Fibroblast of lung (primary cell): ENCODE data around the gene EML2. TPM values are rescaled to one million over a fixed set of nuclear protein-coding genes. Genes with fewer than 3 reads are reported as not detected.

Experiments
- DNase-seq, 2 donors: peaks; one replicate each; pipeline versions ENCODE4 v3.0.0 to v3.0.0-alpha.2; 2010; ENCODE audit warnings: low read depth in 2 of 2
- H2AFZ ChIP-seq: 2 replicates; pipeline ENCODE4 v1.5.1; 2012; ENCODE audit warnings: low read length, control low read depth, inconsistent platforms
- H3K27ac ChIP-seq: 2 replicates; pipeline ENCODE4 v1.5.1; 2011; ENCODE audit warnings: low read length, control low read depth; ENCODE audit not compliant: insufficient read depth
- H3K27me3 ChIP-seq: 2 replicates; pipeline ENCODE4 v1.5.1; 2011; ENCODE audit warnings: mild to moderate bottlenecking, low read length; ENCODE audit not compliant: control insufficient read depth, insufficient read depth
- H3K36me3 ChIP-seq: 2 replicates; pipeline ENCODE4 v1.5.1; 2011; ENCODE audit warnings: low read length; ENCODE audit not compliant: control insufficient read depth, insufficient read depth
- H3K4me1 ChIP-seq: 2 replicates; pipeline ENCODE4 v1.5.1; 2011; ENCODE audit warnings: low read length; ENCODE audit not compliant: control insufficient read depth, insufficient read depth; ENCODE audit errors: extremely low read depth
- H3K4me2 ChIP-seq: 2 replicates; pipeline ENCODE4 v1.5.1; 2011; ENCODE audit warnings: low read length, control low read depth; ENCODE audit not compliant: insufficient read depth; ENCODE audit errors: extremely low read depth
- H3K4me3 ChIP-seq, 4 experiments: fragments of 200-600 bp in 1 of 4; sonication (generic) in 1 of 4; replicated peaks in 1 of 4; 2 replicates each; pipeline ENCODE4 v1.5.1; 2011 to 2016; ENCODE audit warnings: low read length in 4 of 4, low read depth in 3 of 4, mild to moderate bottlenecking in 3 of 4, control low read depth in 2 of 4, inconsistent platforms in 1 of 4, mixed read lengths in 1 of 4; ENCODE audit not compliant: insufficient read depth in 1 of 4; ENCODE audit errors: control extremely low read depth in 1 of 4
- H3K79me2 ChIP-seq: 2 replicates; pipeline ENCODE4 v1.5.1; 2012; ENCODE audit warnings: mild to moderate bottlenecking, low read length, inconsistent platforms; ENCODE audit not compliant: control insufficient read depth, insufficient read depth
- H3K9ac ChIP-seq: 2 replicates; pipeline ENCODE4 v1.5.1; 2011; ENCODE audit warnings: mild to moderate bottlenecking, low read length, control low read depth; ENCODE audit not compliant: insufficient read depth
- H3K9me3 ChIP-seq: 2 replicates; pipeline ENCODE4 v1.5.1; 2012; ENCODE audit warnings: low read depth, low read length; ENCODE audit not compliant: control insufficient read depth, insufficient read depth
- H4K20me1 ChIP-seq: 2 replicates; pipeline ENCODE4 v1.5.1; 2011; ENCODE audit warnings: low read length; ENCODE audit not compliant: control insufficient read depth, insufficient read depth; ENCODE audit errors: extremely low read depth
- EZH2 ChIP-seq: IDR thresholded peaks from 2 replicates; pipeline ENCODE4 v1.5.1; 2012; ENCODE audit warnings: low read length, control low read depth, mild to moderate bottlenecking; ENCODE audit errors: missing control alignments
- polyA plus RNA-seq, 2 donors: library from polyadenylated mRNA; depleted of rRNA in 1 of 2; stranded (reverse) in 1 of 2; unstranded in 1 of 2; fragments of >200 nt; gene quantifications; 2 replicates each; pipeline ENCODE4 v1.2.1, GENCODE V29; 2011 to 2012; ENCODE audit warnings: missing spikeins in 1 of 2
- total RNA-seq: library from RNA; depleted of rRNA; stranded (reverse); fragments of >200 nt; gene quantifications from 2 replicates; pipeline ENCODE4 v1.2.1, GENCODE V29; 2014
- TF ChIP-seq, protein P1 (sequence below), 2 donors: IDR thresholded peaks in 1 of 2; conservative IDR thresholded peaks in 1 of 2; 1 replicate in 1 of 2; 2 replicates in 1 of 2; pipeline ENCODE4 v1.5.1; 2011 to 2012; ENCODE audit warnings: low read length in 2 of 2, control low read depth in 1 of 2, inconsistent platforms in 1 of 2, low read depth in 1 of 2, mild to moderate bottlenecking in 1 of 2

The EML2 gene
- total and polyA plus RNA-seq, 2 donors (not counting 1 experiment from before 2014, with no cell fraction given), result 11.2 to 69.9 TPM

DNA sequence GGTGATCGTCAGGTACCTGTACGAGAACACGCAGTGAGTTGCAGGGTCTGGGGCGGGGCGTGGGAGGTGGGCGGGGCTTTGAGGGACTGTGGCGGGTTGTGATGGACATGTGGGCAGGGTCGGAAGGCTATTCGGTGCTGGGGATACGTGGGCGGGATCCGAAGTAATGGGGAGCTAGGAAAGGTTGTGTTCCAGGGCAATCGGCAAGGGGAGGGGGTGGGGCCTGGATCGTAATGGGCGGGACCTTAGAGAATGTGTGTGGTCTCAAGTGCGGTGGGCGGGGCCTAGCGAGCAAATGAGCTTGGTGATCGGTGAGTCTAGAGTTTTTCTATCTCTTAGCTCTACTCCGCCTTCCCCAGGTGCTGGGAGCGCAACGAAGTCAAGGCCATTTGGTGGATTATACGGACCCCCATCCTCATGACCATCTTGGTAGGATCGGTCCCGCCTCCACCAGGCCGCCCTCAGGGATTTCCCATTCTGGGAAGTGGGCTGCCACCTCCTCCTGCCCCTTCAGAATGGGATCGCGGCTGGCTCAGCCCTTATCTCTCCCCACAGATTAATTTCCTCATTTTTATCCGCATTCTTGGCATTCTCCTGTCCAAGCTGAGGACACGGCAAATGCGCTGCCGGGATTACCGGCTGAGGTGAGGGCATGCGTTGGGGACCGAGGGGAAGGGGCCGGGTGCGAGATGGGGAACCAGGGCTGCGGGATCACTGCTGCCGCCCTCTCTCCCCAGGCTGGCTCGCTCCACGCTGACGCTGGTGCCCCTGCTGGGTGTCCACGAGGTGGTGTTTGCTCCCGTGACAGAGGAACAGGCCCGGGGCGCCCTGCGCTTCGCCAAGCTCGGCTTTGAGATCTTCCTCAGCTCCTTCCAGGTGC lies 38.4 kb upstream of the EML2 start:
- Histone ChIP-seq H3K4me2 (peak overlapping the region; percentile 48), H4K20me1 (no peaks in the 10 kb centered on the region), H3K9ac (no peak overlapping the region), H3K4me1 (peaks cover 4% of the 10 kb centered on the region), H2AFZ (no peak overlapping the region), H3K79me2 (no peaks in the 10 kb centered on the region), H3K36me3 (no peaks in the 10 kb centered on the region), H3K9me3 (no peaks in the 10 kb centered on the region), H3K27ac (no peak overlapping the region), H3K4me3 (peak overlapping the region; percentile 7 to 34 (median 13)), H3K27me3 (peaks cover 11% of the 10 kb centered on the region)
- DNase-seq, result peak; percentile 63 to 69
- no peak for TF ChIP-seq EZH2
- TF ChIP-seq, protein P1, sequence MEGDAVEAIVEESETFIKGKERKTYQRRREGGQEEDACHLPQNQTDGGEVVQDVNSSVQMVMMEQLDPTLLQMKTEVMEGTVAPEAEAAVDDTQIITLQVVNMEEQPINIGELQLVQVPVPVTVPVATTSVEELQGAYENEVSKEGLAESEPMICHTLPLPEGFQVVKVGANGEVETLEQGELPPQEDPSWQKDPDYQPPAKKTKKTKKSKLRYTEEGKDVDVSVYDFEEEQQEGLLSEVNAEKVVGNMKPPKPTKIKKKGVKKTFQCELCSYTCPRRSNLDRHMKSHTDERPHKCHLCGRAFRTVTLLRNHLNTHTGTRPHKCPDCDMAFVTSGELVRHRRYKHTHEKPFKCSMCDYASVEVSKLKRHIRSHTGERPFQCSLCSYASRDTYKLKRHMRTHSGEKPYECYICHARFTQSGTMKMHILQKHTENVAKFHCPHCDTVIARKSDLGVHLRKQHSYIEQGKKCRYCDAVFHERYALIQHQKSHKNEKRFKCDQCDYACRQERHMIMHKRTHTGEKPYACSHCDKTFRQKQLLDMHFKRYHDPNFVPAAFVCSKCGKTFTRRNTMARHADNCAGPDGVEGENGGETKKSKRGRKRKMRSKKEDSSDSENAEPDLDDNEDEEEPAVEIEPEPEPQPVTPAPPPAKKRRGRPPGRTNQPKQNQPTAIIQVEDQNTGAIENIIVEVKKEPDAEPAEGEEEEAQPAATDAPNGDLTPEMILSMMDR (conservative IDR thresholded peaks at IDR 0.05 in 1 of 2, IDR thresholded peaks at IDR 0.05 in 1 of 2; ENCODE audit: low read depth in 1 of 2, low read length in 2 of 2), result no peak

DNA sequence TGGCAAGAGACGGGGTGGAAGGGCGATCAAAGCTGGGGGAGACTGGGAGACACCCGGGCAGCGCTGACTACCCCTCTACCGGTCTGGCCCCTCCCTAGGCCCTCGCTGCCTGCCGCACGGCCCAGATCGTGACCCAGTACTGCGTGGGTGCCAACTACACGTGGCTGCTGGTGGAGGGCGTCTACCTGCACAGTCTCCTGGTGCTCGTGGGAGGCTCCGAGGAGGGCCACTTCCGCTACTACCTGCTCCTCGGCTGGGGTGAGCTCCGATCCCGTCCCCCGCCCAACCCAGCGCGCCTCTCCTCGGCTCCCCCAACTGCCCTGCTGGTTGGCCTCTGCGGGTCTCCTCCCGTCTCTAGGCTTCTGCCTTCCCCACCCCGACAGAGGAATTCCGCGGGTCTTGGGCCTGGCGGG lies 37.7 kb upstream of the EML2 start:
- H3K27me3 ChIP-seq, result peaks cover 11% of the 10 kb centered on the region
- H3K79me2 ChIP-seq, result no peaks in the 10 kb centered on the region
- H3K4me1 ChIP-seq, result peaks cover 4% of the 10 kb centered on the region
- no peaks in the 10 kb centered on the region for H3K36me3 ChIP-seq
- H3K4me2 ChIP-seq, result peak overlapping the region; percentile 13
- no peaks in the 10 kb centered on the region for H4K20me1 ChIP-seq
- no peaks in the 10 kb centered on the region for H3K9me3 ChIP-seq
- no peak for DNase-seq
- H3K4me3 ChIP-seq, result no peak overlapping the region
- no peak overlapping the region for H3K27ac ChIP-seq
- peak overlapping the region; percentile 13 for H2AFZ ChIP-seq
- H3K9ac ChIP-seq, result no peak overlapping the region
- TF ChIP-seq, protein P1 (conservative IDR thresholded peaks at IDR 0.05 in 1 of 2, IDR thresholded peaks at IDR 0.05 in 1 of 2; ENCODE audit: low read depth in 1 of 2, low read length in 2 of 2), result no peak
- no peak for TF ChIP-seq EZH2

DNA sequence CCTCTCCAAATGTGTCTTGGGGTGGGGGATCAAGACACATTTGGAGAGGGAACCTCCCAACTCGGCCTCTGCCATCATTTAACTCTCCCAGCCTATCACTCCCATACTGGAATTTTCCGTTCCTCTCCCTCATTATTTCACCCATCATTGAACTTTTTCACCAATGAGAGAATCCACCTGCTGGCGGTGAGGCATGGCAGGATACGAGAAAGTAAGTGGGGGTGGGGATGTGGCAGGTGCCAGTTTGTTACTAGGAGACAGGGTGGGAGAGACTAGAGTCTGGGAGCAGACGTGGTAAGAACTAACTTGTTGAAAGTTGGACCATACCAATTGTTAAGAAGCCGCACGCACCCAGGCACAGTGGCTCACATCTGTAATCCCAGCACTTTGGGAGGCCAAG lies 35.7 kb upstream of the EML2 start:
- H3K4me1 ChIP-seq, result peaks cover 4% of the 10 kb centered on the region
- no peaks in the 10 kb centered on the region for H3K9me3 ChIP-seq
- no peak overlapping the region for H3K27ac ChIP-seq

More for the DNA sequence above, 35.7 kb upstream of the EML2 start:
- Histone ChIP-seq H3K9ac (no peak overlapping the region), H3K4me2 (no peak overlapping the region), H4K20me1 (no peaks in the 10 kb centered on the region), H2AFZ (no peak overlapping the region), H3K27me3 (peaks cover 11% of the 10 kb centered on the region), H3K36me3 (no peaks in the 10 kb centered on the region), H3K4me3 (no peak overlapping the region), H3K79me2 (no peaks in the 10 kb centered on the region)
- DNase-seq, result no peak
- TF ChIP-seq EZH2, result no peak
- TF ChIP-seq, protein P1 (conservative IDR thresholded peaks at IDR 0.05 in 1 of 2, IDR thresholded peaks at IDR 0.05 in 1 of 2; ENCODE audit: low read depth in 1 of 2, low read length in 2 of 2), result no peak
